HG03460 (cell line): ENCODE results near the gene TAF12.
"Not testable (repeated sequence)": the region's sequence is repeated elsewhere in the genome, so short reads cannot be mapped to it uniquely, and the experiment has no call there.

Experiments
- ATAC-seq: cut with Tn5 transposase; IDR thresholded peaks from one replicate; pipeline ENCODE4 v1.9.1; 2021; ENCODE audit not compliant: unreplicated experiment

Gene TAF12, protein sequence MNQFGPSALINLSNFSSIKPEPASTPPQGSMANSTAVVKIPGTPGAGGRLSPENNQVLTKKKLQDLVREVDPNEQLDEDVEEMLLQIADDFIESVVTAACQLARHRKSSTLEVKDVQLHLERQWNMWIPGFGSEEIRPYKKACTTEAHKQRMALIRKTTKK

GRCh38 chr1:28642847-28643635 lies at the start of gene TAF12:
TSS of gene TAF12 (minus strand) at chr1:28643067. CDS start at chr1:28622081, 20,986 bp downstream.
- ATAC-seq, result peak; percentile 70

DNA sequence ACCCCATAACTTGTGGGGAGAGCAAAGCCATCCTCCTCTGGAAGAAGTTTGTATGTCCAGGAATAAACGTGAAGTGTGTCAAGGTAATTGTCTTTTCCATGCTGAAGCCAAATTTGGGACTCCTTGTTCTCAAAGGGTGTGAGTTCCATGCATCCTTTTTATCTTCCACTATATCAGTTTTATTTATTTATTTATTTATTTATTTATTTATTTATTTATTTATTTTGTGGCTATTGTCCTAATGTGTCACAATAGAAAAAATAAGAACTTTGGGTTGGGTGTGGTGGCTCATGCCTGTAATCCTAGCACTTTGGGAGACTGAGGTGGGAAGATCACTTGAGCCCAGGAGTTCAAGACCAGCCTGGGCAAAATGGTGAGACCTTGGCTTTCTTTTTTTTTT lies 48.8 kb upstream of the TAF12 start:
- not testable (repeated sequence) for ATAC-seq

DNA sequence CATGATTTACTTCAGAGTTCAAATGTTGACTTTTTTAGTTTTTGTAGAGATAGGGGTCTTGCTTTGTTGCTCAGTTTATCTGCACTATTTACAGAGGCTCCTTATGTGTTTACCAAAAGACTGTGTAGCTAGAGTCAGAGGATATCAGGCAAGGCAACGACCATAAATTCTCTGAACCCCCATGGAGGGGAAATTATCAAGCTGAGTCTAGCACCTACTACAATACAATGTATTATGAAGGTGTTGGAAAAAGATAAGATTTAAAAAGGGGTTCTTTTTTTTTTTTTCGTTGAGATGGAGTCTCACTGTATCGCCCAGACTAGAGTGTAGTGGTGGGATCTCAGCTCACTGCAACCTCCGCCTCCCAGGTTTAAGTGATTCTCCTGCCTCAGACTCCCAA lies 42.1 kb upstream of the TAF12 start:
- no peak for ATAC-seq

GRCh38 chr1:28682840-28683239 lies 40.0 kb upstream of the TAF12 start:
- ATAC-seq, result no peak

GRCh38 chr1:28680151-28680550 lies 37.3 kb upstream of the TAF12 start:
- no peak for ATAC-seq

- ATAC-seq, result no peak
These were observed 33.0 kb upstream of the TAF12 start for GRCh38 chr1:28675924-28676257.

DNA sequence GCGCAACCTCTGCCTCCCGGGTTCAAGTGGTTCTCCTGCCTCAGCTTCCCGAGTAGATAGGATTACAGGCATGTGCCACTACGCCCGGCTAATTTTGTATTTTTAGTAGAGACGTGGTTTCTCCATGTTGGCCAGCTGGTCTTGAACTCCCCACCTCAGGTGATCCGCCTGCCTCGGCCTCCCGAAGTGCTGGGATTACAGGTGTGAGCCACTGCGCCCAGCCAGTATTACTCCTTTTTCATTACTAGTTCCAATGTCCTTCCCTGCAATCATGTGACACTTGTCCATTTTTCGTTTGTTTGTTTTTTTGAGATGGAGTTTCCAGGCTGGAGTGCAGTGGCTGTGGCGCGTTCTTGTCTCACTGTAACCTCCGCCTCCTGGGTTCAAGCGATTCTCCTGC lies 30.1 kb upstream of the TAF12 start:
- ATAC-seq, result not testable (repeated sequence)

- ATAC-seq, result no peak
These were observed 28.4 kb upstream of the TAF12 start for GRCh38 chr1:28671254-28671780.

DNA sequence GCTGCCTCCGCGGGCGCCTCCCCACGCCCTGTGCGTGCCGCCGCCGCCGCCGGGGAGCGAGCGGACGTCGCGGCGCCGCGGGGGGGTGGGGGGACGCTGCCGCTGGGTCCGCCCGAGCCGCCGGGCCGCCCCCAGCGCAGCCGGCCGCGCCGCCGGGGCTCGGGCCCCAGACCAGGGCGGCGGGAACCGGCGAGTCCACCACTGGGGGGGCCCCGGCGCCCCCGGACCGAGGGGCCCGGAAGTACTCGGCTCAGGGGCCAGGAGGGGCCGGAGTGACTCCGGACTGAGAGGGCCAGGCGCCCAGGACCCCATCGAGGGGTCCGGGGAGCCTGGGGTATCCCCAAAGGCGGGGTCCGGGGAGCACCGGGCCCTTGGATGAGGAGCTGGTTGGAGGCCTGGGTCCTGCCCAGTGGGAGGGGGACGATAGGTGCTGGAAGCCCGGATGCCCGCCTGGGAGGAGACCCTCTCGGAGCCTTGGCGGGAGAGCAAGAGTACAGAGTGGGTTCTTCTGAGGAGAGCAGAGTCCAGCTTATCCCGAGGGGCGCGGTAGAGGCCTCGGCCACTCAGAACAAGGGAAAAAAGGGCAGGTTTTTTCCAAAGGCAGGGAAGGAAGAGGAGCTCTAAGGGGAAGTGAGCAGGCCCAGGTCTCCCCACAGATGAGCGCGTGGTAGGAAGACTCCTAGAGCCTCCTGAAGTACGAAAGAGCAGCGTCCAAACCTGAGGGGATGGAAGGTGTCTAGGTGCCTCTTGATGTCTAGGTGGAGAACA lies 26.3 kb upstream of the TAF12 start:
- ATAC-seq, result peak; percentile 52

- ATAC-seq, result peak; percentile 61
These were observed 25.5 kb upstream of the TAF12 start, which contains the start of gene GMEB1 for GRCh38 chr1:28668191-28668955. TSS of gene GMEB1 (plus strand) at chr1:28668784. CDS start at chr1:28683613, 14,829 bp downstream.

DNA sequence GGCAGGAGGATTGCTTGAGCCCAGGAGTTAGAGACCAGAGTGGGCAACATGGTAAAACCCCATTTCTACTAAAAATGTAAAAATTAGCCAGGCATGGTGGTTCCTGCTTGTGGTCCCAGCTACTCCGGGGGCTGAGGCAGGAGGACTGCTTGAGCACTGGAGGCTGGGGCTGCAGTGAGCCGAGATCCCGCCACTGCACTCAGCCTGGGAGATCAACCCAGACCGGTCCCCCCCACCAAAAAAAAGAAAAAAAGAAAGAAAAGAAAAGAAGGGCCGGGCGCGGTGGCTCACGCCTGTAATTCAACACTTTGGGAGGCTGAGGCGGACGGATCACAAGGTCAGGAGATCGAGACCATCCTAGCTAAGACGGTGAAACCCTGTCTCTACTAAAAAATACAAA lies 23.9 kb upstream of the TAF12 start:
- no peak for ATAC-seq

- no peak for ATAC-seq
These were observed 21.1 kb upstream of the TAF12 start for GRCh38 chr1:28663871-28664470.

DNA sequence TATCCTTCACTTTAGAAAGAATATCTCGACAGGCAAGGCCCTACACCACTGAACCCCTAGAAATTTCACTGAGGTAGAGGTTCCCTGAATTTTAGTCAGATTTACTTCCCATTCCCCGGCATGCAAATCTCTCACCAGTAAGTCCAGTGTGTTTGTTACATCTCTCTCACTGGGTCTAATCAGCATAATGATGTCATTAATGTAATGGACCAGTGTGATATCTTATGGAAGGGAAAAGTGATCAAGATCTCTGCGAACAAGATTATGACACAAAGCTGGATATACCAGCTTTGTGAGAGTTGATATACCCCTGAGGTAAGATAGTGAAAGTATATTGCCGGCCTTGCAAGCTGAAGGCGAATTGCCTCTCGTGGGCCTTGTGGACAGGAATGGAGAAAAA lies 13.5 kb upstream of the TAF12 start:
- ATAC-seq, result no peak

- not testable (repeated sequence) for ATAC-seq
These were observed 12.8 kb upstream of the TAF12 start for GRCh38 chr1:28655448-28656311.

- ATAC-seq, result not testable (repeated sequence)
These were observed 11.0 kb upstream of the TAF12 start for GRCh38 chr1:28653870-28654269.

DNA sequence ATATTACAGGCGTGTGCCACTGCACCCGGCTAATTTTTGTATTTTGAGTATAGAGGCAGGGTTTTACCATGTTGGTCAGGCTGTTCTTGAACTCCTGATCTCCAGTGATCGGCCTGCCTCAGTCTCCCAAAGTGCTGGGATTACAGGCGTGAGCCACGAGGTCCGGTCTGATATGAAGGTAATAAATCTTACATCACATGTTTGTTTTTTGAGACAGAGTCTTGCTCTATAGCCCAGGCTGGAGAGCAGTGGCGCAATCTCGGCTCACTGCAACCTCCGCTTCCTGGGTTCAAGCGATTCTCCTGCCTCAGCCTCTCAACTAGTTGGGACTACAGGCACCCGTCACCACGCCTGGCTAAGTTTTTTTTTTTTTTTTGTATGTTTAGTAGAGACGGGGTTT lies 10.2 kb upstream of the TAF12 start:
- ATAC-seq, result not testable (repeated sequence)

DNA sequence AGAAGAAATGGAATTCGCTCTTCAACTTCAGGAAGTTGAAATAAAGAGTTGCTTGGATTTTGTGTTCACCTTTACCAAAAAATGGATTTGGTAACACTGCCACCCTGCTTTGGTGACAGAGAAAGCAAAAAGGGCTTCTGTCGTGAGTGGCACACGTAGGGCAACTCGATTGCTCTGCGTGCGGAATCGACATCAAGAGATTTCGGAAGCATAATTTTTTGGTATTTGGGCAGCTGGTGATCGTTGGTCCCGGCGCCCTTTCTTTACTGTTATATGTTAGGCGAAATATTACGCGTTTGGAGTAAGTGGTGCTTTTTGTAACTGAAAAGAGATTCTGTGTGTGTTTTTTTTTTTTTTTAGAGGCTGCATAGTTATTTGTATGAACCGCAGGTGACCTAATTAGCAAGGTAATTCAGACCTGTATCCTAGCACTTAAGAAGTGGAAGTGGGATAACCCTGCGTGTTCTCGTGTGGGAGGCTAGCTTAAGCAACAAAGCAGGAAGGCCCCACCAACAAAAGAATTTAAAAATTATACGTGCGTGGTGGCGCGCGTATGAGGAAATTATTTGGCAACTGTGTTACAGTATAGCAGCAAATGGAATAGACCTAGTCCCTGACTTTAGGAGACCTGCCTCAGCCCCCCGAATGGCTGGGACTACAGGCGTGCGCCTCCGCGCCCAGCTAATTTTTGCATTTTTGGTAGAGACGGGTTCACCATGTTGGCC lies 5.8 kb upstream of the TAF12 start, which contains the start of gene RNU11:
Gene RNU11, plus strand, starts transcription at position 127 of the 725 bp plus-strand sequence.
- peak; percentile 63 for ATAC-seq

DNA sequence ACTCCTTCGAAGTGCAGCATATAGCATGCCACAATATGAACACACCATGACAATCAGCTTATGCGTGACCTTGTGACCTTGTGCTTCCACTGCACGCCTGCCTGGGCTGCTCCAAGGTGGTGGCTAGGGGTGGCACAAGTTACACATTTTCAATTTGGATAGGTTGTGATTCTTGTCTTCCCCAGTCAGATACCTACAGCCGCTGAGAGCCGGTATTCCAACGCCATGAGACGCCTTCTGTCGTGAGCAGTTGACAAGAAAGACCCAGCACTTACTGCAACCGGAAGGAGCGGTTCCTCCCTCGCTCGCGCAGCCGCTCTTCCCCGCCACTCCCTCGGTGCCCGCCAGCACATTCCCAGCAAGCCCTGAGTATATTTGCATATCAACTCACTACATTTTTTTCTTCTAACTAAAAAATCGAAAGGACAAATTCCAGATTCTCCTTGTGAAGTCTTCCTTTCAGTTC lies 5.2 kb upstream of the TAF12 start:
- ATAC-seq, result peak; percentile 60

GRCh38 chr1:28646040-28646439 lies 3.2 kb upstream of the TAF12 start:
- ATAC-seq, result no peak
